GM23338 (cell line): ENCODE measurements around the gene MEFV. TPM values are rescaled to one million over a fixed set of nuclear protein-coding genes. Genes with fewer than 3 reads are reported as not detected.

Experiments
- ATAC-seq: fragments of 200-7000 bp; cut with Tn5 transposase; 3 replicates; pipeline ENCODE4 v1.9.1; 2020
- DNase-seq: peaks from one replicate; pipeline ENCODE4 v3.0.0-alpha.2; 2015; ENCODE audit warnings: low spot score
- H2AFZ ChIP-seq: fragments of 200-600 bp; sonication (generic); 2 replicates; pipeline ENCODE4 v1.8.0; 2016; ENCODE audit warnings: antibody characterized with exemption, mild to moderate bottlenecking, moderate library complexity
- H3F3A ChIP-seq: fragments of 200-600 bp; sonication (generic); replicated peaks from 2 replicates; pipeline ENCODE4 v1.8.0; 2017; ENCODE audit warnings: antibody characterized with exemption, mixed run types, low read depth
- H3K27ac ChIP-seq: fragments of 200-600 bp; sonication (generic); 2 replicates; pipeline ENCODE4 v1.6.1; 2016; ENCODE audit warnings: low read depth
- H3K27me3 ChIP-seq: fragments of 200-600 bp; sonication (generic); 2 replicates; pipeline ENCODE4 v1.8.0; 2016; ENCODE audit warnings: mild to moderate bottlenecking, mixed run types, moderate library complexity; ENCODE audit not compliant: insufficient read depth
- H3K36me3 ChIP-seq: fragments of 200-600 bp; sonication (generic); 2 replicates; pipeline ENCODE4 v1.8.0; 2016; ENCODE audit warnings: mild to moderate bottlenecking; ENCODE audit not compliant: insufficient read depth
- H3K4me1 ChIP-seq: fragments of 200-600 bp; sonication (generic); 2 replicates; pipeline ENCODE4 v1.8.0; 2016; ENCODE audit warnings: mild to moderate bottlenecking, moderate library complexity; ENCODE audit not compliant: insufficient read depth
- H3K4me2 ChIP-seq: fragments of 200-600 bp; sonication (generic); 2 replicates; pipeline ENCODE4 v1.7.1; 2017; ENCODE audit warnings: mixed run types
- H3K4me3 ChIP-seq: fragments of 200-600 bp; sonication (generic); 2 replicates; pipeline ENCODE4 v1.6.1; 2016; ENCODE audit warnings: mixed run types
- H3K79me2 ChIP-seq: fragments of 200-600 bp; sonication (generic); replicated peaks from 2 replicates; pipeline ENCODE4 v1.8.0; 2017; ENCODE audit warnings: mild to moderate bottlenecking; ENCODE audit not compliant: insufficient read depth
- H3K9me2 ChIP-seq: fragments of 200-600 bp; sonication (generic); 2 replicates; pipeline ENCODE4 v1.8.0; 2017; ENCODE audit not compliant: insufficient read depth
- H4K20me1 ChIP-seq: fragments of 200-600 bp; sonication (generic); replicated peaks from 2 replicates; pipeline ENCODE4 v1.8.0; 2017; ENCODE audit warnings: mild to moderate bottlenecking; ENCODE audit not compliant: insufficient read depth
- H3K27ac Mint-ChIP-seq: 2 replicates; pipeline ENCODE4 v1.8.0; 2020; ENCODE audit warnings: inconsistent platforms, mild to moderate bottlenecking, moderate library complexity, mixed read lengths
- H3K27me3 Mint-ChIP-seq: 3 replicates; pipeline ENCODE4 v1.8.0; 2022; ENCODE audit warnings: low read depth, mild to moderate bottlenecking, moderate library complexity, mixed read lengths, inconsistent platforms; ENCODE audit not compliant: insufficient read depth, poor library complexity
- H3K36me3 Mint-ChIP-seq: 3 replicates; pipeline ENCODE4 v1.8.0; 2021; ENCODE audit warnings: low read depth, mild to moderate bottlenecking, inconsistent platforms, moderate library complexity, mixed read lengths
- H3K4me1 Mint-ChIP-seq: 3 replicates; pipeline ENCODE4 v1.8.0; 2020; ENCODE audit warnings: mild to moderate bottlenecking, inconsistent platforms, mixed read lengths
- H3K4me3 Mint-ChIP-seq: 3 replicates; pipeline ENCODE4 v1.8.0; 2021; ENCODE audit warnings: moderate library complexity, mild to moderate bottlenecking, inconsistent platforms, mixed read lengths
- H3K9me3 Mint-ChIP-seq: 3 replicates; pipeline ENCODE4 v1.8.0; 2020; ENCODE audit warnings: moderate library complexity, mild to moderate bottlenecking, inconsistent platforms, mixed read lengths
- CREB1 ChIP-seq: fragments of 250-450 bp; sonication (Bioruptor Pico); IDR thresholded peaks from 2 replicates; pipeline ENCODE4 v1.5.0; 2020; ENCODE audit warnings: low read depth, mild to moderate bottlenecking, moderate library complexity
- ETS1 ChIP-seq: IDR thresholded peaks from 2 replicates; pipeline ENCODE4 v1.6.1; 2016; ENCODE audit warnings: antibody characterized with exemption
- EZH2 ChIP-seq: fragments of 200-600 bp; sonication (generic); IDR thresholded peaks from one replicate; pipeline ENCODE4 v1.8.0; 2017; ENCODE audit warnings: antibody characterized with exemption, mild to moderate bottlenecking, low read depth; ENCODE audit not compliant: unreplicated experiment
- EZH2phosphoT487 ChIP-seq: fragments of 200-600 bp; sonication (generic); IDR thresholded peaks from one replicate; pipeline ENCODE4 v1.8.1; 2018; ENCODE audit warnings: antibody characterized with exemption; ENCODE audit not compliant: unreplicated experiment
- REST ChIP-seq: IDR thresholded peaks from one replicate; pipeline ENCODE4 v1.6.1; 2018; ENCODE audit warnings: antibody characterized with exemption; ENCODE audit not compliant: unreplicated experiment
- STAT1 ChIP-seq: IDR thresholded peaks from one replicate; pipeline ENCODE4 v1.6.1; 2016; ENCODE audit warnings: antibody characterized with exemption; ENCODE audit not compliant: unreplicated experiment
- ZNF114 ChIP-seq: fragments of 250-450 bp; sonication (Bioruptor Pico); IDR thresholded peaks from 2 replicates; pipeline ENCODE4 v1.5.0; 2020; ENCODE audit warnings: mild to moderate bottlenecking, moderate library complexity
- ZNF331 ChIP-seq: fragments of 250-450 bp; sonication (Bioruptor Pico); IDR thresholded peaks from 2 replicates; pipeline ENCODE4 v1.5.0; 2020; ENCODE audit warnings: low read depth, mild to moderate bottlenecking, moderate library complexity
- polyA plus RNA-seq: library from polyadenylated mRNA; unstranded; fragments of >200 nt; fragmentation: Nextera tagmentation; extraction: Ambion mirVana; gene quantifications from 2 replicates; pipeline ENCODE4 v1.2.1, GENCODE V29; 2016
- total RNA-seq: library from RNA; depleted of rRNA; stranded (reverse); fragments of >200 nt; shearing (Covaris generic); gene quantifications from 2 replicates; pipeline ENCODE4 v1.2.3, GENCODE V29; 2014
- TF ChIP-seq, protein P1 (sequence below), 2 experiments: fragments of 200-600 bp in 1 of 2; sonication (generic) in 1 of 2; conservative IDR thresholded peaks; 2 replicates each; pipeline versions ENCODE4 v1.5.1 to v1.6.1; 2016 to 2017; ENCODE audit warnings: antibody characterized with exemption in 2 of 2, low read depth in 2 of 2, mild to moderate bottlenecking in 2 of 2, moderate library complexity in 1 of 2

Gene MEFV
- total and polyA plus RNA-seq, 2 experiments from 2014 or later: 0.07 TPM; not detected in 1

DNA sequence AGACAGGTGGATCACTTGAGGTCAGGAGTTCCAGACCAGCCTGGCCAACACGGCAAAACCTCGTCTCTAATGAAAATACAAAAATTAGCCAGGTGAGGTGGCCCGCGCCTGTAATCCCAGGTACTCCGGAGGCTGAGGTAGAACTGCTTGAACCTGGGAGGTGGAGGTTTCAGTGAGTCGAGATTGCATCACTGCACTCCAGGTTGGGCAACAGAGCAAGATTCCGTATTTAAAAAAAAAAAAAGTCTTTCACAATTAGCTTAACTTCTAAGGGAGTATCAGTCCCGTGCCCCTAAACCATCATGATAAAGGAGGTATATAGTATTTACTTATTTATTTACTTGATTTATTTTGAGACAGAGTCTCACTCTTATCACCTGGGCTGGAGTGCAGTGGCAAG, 3.4 kb upstream of the MEFV start:
- H3K27me3 Mint-ChIP-seq: peaks cover 27% of the 10 kb centered on the region
- no peak overlapping the region for H3K27ac Mint-ChIP-seq

GRCh38 chr16:3256866-3257465, 533 bp upstream of the MEFV start:
- Histone ChIP-seq H3K4me2 (no peak overlapping the region), H2AFZ (no peak overlapping the region), H3K36me3 (no peaks in the 10 kb centered on the region), H4K20me1 (no peaks in the 10 kb centered on the region), H3K9me2 (no peaks in the 10 kb centered on the region), H3K79me2 (no peaks in the 10 kb centered on the region), H3K4me3 (no peak overlapping the region), H3K27me3 (no peaks in the 10 kb centered on the region), H3K27ac (no peak overlapping the region), H3F3A (no peaks in the 10 kb centered on the region), H3K4me1 (no peaks in the 10 kb centered on the region)
- Mint-ChIP-seq H3K4me3 (no peak overlapping the region), H3K4me1 (no peaks in the 10 kb centered on the region), H3K27me3 (peaks cover 14% of the 10 kb centered on the region), H3K36me3 (peaks cover 6% of the 10 kb centered on the region; the same call in 2 of the 3 replicates), H3K9me3 (peaks cover 75% of the 10 kb centered on the region), H3K27ac (no peak overlapping the region)
- TF ChIP-seq STAT1 (no peak), ETS1 (no peak), ZNF331 (CRISPR knock-in tag) (no peak), REST (no peak), EZH2 (no peak), ZNF114 (no peak), EZH2phosphoT487 (no peak)
- DNase-seq (no peak), ATAC-seq (no peak)

More for the DNA sequence above, 3.4 kb upstream of the MEFV start:
- H3K9me3 Mint-ChIP-seq: peaks cover 77% of the 10 kb centered on the region
- no peak overlapping the region for H3K4me3 Mint-ChIP-seq
- H3K27me3 ChIP-seq: peaks cover 4% of the 10 kb centered on the region; the same call in 1 of the 2 replicates
- H4K20me1 ChIP-seq: no peaks in the 10 kb centered on the region
- no peaks in the 10 kb centered on the region for H3K36me3 ChIP-seq
- no peak overlapping the region for H2AFZ ChIP-seq
- H3K9me2 ChIP-seq: peaks cover 9% of the 10 kb centered on the region; the same call in 1 of the 2 replicates
- H3K79me2 ChIP-seq: no peaks in the 10 kb centered on the region
- H3K4me3 ChIP-seq: no peak overlapping the region
- H3K27ac ChIP-seq: no peak overlapping the region
- no peak overlapping the region for H3K4me2 ChIP-seq
- peaks cover 9% of the 10 kb centered on the region for H3F3A ChIP-seq
- H3K36me3 Mint-ChIP-seq: peaks cover 7% of the 10 kb centered on the region; the same call in 2 of the 3 replicates
- DNase-seq: no peak
- H3K4me1 ChIP-seq: no peaks in the 10 kb centered on the region
- TF ChIP-seq EZH2: no peak
- TF ChIP-seq STAT1: no peak
- TF ChIP-seq, protein P1, sequence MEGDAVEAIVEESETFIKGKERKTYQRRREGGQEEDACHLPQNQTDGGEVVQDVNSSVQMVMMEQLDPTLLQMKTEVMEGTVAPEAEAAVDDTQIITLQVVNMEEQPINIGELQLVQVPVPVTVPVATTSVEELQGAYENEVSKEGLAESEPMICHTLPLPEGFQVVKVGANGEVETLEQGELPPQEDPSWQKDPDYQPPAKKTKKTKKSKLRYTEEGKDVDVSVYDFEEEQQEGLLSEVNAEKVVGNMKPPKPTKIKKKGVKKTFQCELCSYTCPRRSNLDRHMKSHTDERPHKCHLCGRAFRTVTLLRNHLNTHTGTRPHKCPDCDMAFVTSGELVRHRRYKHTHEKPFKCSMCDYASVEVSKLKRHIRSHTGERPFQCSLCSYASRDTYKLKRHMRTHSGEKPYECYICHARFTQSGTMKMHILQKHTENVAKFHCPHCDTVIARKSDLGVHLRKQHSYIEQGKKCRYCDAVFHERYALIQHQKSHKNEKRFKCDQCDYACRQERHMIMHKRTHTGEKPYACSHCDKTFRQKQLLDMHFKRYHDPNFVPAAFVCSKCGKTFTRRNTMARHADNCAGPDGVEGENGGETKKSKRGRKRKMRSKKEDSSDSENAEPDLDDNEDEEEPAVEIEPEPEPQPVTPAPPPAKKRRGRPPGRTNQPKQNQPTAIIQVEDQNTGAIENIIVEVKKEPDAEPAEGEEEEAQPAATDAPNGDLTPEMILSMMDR (conservative IDR thresholded peaks at IDR 0.05; ENCODE audit: low read depth in 2 of 2): no peak
- no peak for TF ChIP-seq ZNF331 (CRISPR knock-in tag)
- TF ChIP-seq CREB1 (CRISPR knock-in tag): no peak
- ATAC-seq: no peak
- H3K4me1 Mint-ChIP-seq: peaks cover 3% of the 10 kb centered on the region; the same call in 1 of the 3 replicates
